GM10266 (cell line): ENCODE data around the gene MESD.

Experiments used
- DNase-seq: peaks from one replicate; pipeline ENCODE4 v3.0.0; 2012; ENCODE audit errors: extremely low spot score
- TF ChIP-seq, protein P1 (sequence below): IDR thresholded peaks from 2 replicates; pipeline ENCODE4 v1.5.1; 2012; ENCODE audit warnings: mild to moderate bottlenecking, low read depth; ENCODE audit not compliant: control insufficient read depth, insufficient read depth; ENCODE audit errors: missing control alignments

Gene MESD

DNA sequence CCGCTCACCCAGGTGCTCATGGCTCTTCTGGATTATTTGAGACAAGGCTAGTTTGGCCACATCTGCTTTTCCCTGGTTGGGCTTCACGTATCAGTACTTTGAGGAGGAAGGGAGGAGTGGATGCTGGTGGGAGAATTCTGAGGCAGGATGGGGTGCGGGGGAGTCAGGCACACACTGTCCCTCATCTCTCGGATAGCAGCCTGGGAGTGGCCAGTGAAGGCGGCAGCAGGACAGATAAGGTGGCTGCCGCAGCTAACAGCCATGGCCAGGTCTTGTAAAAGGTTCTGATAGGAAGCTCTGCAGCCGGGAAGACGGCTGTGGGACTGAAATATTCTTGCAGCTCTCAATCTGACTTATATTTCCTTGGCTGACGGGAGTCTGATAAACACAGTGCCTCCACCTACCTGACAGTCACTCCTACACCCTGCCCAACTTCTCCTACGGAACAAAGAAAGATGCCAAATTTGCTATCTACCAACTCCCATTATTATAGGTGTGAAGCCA lies 87.3 kb downstream of the MESD start:
- no peak for DNase-seq
- TF ChIP-seq, protein P1, sequence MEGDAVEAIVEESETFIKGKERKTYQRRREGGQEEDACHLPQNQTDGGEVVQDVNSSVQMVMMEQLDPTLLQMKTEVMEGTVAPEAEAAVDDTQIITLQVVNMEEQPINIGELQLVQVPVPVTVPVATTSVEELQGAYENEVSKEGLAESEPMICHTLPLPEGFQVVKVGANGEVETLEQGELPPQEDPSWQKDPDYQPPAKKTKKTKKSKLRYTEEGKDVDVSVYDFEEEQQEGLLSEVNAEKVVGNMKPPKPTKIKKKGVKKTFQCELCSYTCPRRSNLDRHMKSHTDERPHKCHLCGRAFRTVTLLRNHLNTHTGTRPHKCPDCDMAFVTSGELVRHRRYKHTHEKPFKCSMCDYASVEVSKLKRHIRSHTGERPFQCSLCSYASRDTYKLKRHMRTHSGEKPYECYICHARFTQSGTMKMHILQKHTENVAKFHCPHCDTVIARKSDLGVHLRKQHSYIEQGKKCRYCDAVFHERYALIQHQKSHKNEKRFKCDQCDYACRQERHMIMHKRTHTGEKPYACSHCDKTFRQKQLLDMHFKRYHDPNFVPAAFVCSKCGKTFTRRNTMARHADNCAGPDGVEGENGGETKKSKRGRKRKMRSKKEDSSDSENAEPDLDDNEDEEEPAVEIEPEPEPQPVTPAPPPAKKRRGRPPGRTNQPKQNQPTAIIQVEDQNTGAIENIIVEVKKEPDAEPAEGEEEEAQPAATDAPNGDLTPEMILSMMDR = no peak

DNA sequence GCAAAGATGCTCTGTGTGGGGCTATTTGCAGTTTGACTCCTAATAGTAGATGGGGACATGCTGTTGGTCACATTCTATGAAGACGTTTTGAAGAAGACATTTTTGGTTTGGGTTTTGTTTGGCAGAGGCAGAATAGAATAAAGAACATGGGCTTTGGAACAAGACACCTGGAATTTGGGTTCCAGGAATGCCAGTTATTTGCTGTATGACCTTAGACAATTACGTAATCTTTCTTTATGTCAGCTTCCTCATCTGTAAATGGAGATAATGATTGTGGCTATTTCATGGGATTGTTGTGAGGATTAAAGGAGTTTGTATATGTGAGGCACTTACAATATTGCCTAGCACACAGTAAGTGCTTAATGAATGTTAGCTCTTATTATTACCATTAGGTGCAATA lies 91.6 kb downstream of the MESD start:
- no peak for DNase-seq
- TF ChIP-seq, protein P1 = no peak
